Uterus (tissue), 2 donors: Measurements from ENCODE around the gene ELMO2.

ENCODE experiments used
- CTCF ChIP-seq, 4 experiments: fragments of 200-600 bp in 2 of 4; fragments of 450-650 bp in 2 of 4; sonication (generic) in 2 of 4; IDR thresholded peaks; one replicate each; pipeline ENCODE4 v1.5.1; 2016 to 2019; ENCODE audit warnings: antibody characterized with exemption in 4 of 4, mild to moderate bottlenecking in 2 of 4, moderate library complexity in 1 of 4
- POLR2A ChIP-seq, 2 donors: fragments of 450-650 bp; IDR thresholded peaks; one replicate each; pipeline ENCODE4 v1.6.1; 2016; ENCODE audit warnings: antibody characterized with exemption in 2 of 2, mild to moderate bottlenecking in 1 of 2, moderate library complexity in 1 of 2

GRCh38 chr20:46377518-46377917 is 28.9 kb downstream of the ELMO2 start:
- TF ChIP-seq CTCF (IDR thresholded peaks at IDR 0.05) (no peak), POLR2A (IDR thresholded peaks at IDR 0.05) (no peak)
